Measurements from ENCODE around the gene TIMMDC1. TPM values are rescaled to one million over a fixed set of nuclear protein-coding genes. Genes with fewer than 3 reads are reported as not detected.

Gene TIMMDC1
- total and polyA plus RNA-seq, 2 of the 4 experiments (the other 2 are of a cell fraction): 52.5 to 56.6 TPM

DNA sequence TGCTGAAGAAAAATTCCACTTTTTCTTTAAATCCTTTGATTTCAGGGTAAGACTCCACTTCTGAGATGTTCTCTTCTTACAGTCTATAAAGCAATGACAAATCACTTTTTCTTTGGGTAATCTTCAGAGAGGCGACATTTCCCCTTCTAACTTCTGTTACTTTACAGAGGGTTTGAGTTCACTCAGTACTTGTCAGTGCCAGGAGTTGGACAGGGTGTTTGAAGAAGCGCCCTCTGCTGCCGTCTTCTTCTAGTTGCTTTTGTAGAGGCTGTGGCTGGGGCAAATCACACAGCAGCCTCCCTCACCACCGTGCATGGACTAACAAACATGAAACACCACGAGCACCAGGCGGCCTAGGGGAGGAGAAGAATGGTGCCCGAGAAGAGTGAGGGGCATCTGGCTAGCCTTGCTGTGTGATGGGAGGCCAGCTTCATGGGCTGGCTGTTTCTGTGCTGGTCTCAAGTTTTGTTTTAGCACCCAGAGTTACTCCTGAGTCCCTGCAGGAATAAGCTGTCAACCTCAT, 61.2 kb downstream of the TIMMDC1 start, which contains the start of gene CD80:
CD80 (minus strand) TSS at position 174 of the 523 bp plus-strand sequence. CDS start 1,886 bp downstream, outside the sequence.
- H3K36me3 ChIP-seq (ENCODE audit: control insufficient read depth, insufficient read depth, low read length): no peaks in the 10 kb centered on the region
- H2BK15ac ChIP-seq (ENCODE audit: low read depth, low read length): no peak within 1 kb of the TSS
- intact Hi-C loops (cut with micrococcal nuclease) (no loop called here), dilution Hi-C loops (cut with HindIII; ENCODE audit: low sequenced_read_pairs, unreplicated experiment) (no loop called here), in situ Hi-C loops (cut with MboI; ENCODE audit: low sequenced_read_pairs) (no loop called here)
- ChIA-PET POLR2A (ENCODE audit: unreplicated experiment) (interaction anchor here (0.6 kb wide), 1 partner anchor 61 kb away, joined by 5 read pairs; the partner anchor contains the start of gene TIMMDC1), CTCF (no interaction called here)
- no peak within 1 kb of the TSS for H3K9ac ChIP-seq (ENCODE audit: low read depth, low read length)
- DNase-seq: peak; percentile 38
- no peak within 1 kb of the TSS for H3K4me3 ChIP-seq (ENCODE audit: insufficient read depth, low read depth, low read length)
- no peak within 1 kb of the TSS for H3K56ac ChIP-seq (ENCODE audit: extremely low read depth, insufficient read depth, low read length)
- H2BK20ac ChIP-seq (ENCODE audit: low read depth, low read length): no peak within 1 kb of the TSS
- no peaks in the 10 kb centered on the region for H3K9me1 ChIP-seq (ENCODE audit: insufficient read depth, low read length)
- no peak within 1 kb of the TSS for H3K4ac ChIP-seq (ENCODE audit: low read depth, low read length)
- no peak within 1 kb of the TSS for H2BK5ac ChIP-seq (ENCODE audit: low read depth, low read length, poor library complexity, severe bottlenecking)
- H4K5ac ChIP-seq (ENCODE audit: low read depth, low read length): no peak within 1 kb of the TSS
- no peak within 1 kb of the TSS for H2AK5ac ChIP-seq (ENCODE audit: low read depth, low read length)
- H3K23ac ChIP-seq (ENCODE audit: low read depth, low read length): no peak within 1 kb of the TSS
- no peak within 1 kb of the TSS for H3K4me2 ChIP-seq (ENCODE audit: low read depth, low read length)
- TF ChIP-seq RAD21 (IDR thresholded peaks at IDR 0.05; ENCODE audit: low read length): peak; percentile 21; the same call in 1 of the 2 replicates
- TF ChIP-seq, protein P1, sequence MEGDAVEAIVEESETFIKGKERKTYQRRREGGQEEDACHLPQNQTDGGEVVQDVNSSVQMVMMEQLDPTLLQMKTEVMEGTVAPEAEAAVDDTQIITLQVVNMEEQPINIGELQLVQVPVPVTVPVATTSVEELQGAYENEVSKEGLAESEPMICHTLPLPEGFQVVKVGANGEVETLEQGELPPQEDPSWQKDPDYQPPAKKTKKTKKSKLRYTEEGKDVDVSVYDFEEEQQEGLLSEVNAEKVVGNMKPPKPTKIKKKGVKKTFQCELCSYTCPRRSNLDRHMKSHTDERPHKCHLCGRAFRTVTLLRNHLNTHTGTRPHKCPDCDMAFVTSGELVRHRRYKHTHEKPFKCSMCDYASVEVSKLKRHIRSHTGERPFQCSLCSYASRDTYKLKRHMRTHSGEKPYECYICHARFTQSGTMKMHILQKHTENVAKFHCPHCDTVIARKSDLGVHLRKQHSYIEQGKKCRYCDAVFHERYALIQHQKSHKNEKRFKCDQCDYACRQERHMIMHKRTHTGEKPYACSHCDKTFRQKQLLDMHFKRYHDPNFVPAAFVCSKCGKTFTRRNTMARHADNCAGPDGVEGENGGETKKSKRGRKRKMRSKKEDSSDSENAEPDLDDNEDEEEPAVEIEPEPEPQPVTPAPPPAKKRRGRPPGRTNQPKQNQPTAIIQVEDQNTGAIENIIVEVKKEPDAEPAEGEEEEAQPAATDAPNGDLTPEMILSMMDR (conservative IDR thresholded peaks at IDR 0.05; ENCODE audit: low read depth, low read length): 0 out of 2 replicates have a peak, but pooled peaks have one; percentile 27
- TF ChIP-seq, protein P2, sequence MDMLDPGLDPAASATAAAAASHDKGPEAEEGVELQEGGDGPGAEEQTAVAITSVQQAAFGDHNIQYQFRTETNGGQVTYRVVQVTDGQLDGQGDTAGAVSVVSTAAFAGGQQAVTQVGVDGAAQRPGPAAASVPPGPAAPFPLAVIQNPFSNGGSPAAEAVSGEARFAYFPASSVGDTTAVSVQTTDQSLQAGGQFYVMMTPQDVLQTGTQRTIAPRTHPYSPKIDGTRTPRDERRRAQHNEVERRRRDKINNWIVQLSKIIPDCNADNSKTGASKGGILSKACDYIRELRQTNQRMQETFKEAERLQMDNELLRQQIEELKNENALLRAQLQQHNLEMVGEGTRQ (IDR thresholded peaks at IDR 0.05; ENCODE audit: low read depth, low read length): no peak
- WGBS, 2 experiments (ENCODE audit: extremely low coverage in 2 of 2, insufficient read length in 1 of 2): no CpG with 5 or more reads among the region's 7 CpGs
- no peak within 1 kb of the TSS for H3K14ac ChIP-seq (replicated peaks; ENCODE audit: low read depth, low read length)
- H3K4me1 ChIP-seq (ENCODE audit: control insufficient read depth, insufficient read depth, low read length): no peaks in the 10 kb centered on the region
- H3K27me3 ChIP-seq (ENCODE audit: control insufficient read depth, insufficient read depth, low read length): peaks cover 25% of the 10 kb centered on the region
- H3K27ac ChIP-seq (ENCODE audit: insufficient read depth, low read length): no peak within 1 kb of the TSS
- H4K91ac ChIP-seq (ENCODE audit: insufficient read depth, low read depth, low read length): no peak within 1 kb of the TSS
- H3K79me1 ChIP-seq (ENCODE audit: low read depth in 1 of 2, low read length in 2 of 2): no peaks in the 10 kb centered on the region
- no peak within 1 kb of the TSS for H4K8ac ChIP-seq (ENCODE audit: low read depth in 2 of 2, low read length in 2 of 2)
- no peaks in the 10 kb centered on the region for H3K9me3 ChIP-seq (ENCODE audit: control insufficient read depth, insufficient read depth, low read length)
- BruUV-seq (replicated peaks): no TSS peak
- no peak within 1 kb of the TSS for H2AK9ac ChIP-seq (replicated peaks; ENCODE audit: low read depth, low read length, poor library complexity)
- peak within 1 kb of the TSS; percentile 72 for H2AFZ ChIP-seq (replicated peaks; ENCODE audit: low read length, poor library complexity)
- H2BK120ac ChIP-seq (ENCODE audit: low read depth, low read length): no peak within 1 kb of the TSS
- H4K20me1 ChIP-seq (ENCODE audit: insufficient read depth, low read length): no peaks in the 10 kb centered on the region
- ATAC-seq (ENCODE audit: low read depth): peak; percentile 85
- no peak within 1 kb of the TSS for H3K18ac ChIP-seq (ENCODE audit: low read depth, low read length)

Data from IMR-90 (cell line).